Renal cortex interstitium (tissue), 11 donors: Measurements from ENCODE around the gene TSPEAR. TPM values are rescaled to one million over a fixed set of nuclear protein-coding genes. Genes with fewer than 3 reads are reported as not detected.

Experiments used
- DNase-seq, 11 donors: peaks; one replicate each; pipeline ENCODE4 v3.0.0-alpha.2; 2013; ENCODE audit warnings: low read depth in 9 of 11, low spot score in 4 of 11; ENCODE audit errors: extremely low read depth in 1 of 11
- polyA plus RNA-seq, 3 donors: library from polyadenylated mRNA; unstranded; fragments of 120-200 nt; gene quantifications; one replicate each; pipeline ENCODE4 v1.2.1, GENCODE V29; 2013; ENCODE audit not compliant: insufficient read length in 3 of 3

TSPEAR gene
- polyA plus RNA-seq, 3 donors = 0.82 to 1.5 (median 0.89) TPM

DNA sequence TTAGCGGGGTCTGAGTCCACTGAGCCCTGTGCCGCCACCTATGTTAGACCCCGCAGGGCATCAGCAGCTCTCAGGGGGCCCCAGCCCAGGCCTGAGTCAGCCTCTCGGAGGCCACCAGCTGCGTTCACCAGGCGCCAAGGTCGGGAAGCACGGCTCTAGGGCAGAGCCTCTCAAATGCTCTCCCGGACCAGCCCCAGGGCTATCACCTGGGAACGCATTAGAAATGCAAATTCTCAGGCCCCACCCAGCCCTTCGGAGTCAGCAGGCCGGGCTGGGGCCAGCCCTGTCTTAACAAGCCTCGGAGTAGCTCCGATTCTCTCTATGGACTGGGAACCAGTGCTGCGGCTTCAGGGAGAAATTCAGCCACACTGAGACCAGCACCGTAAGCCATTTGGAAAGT is 37.2 kb upstream of the TSPEAR start:
- DNase-seq = no peak

DNA sequence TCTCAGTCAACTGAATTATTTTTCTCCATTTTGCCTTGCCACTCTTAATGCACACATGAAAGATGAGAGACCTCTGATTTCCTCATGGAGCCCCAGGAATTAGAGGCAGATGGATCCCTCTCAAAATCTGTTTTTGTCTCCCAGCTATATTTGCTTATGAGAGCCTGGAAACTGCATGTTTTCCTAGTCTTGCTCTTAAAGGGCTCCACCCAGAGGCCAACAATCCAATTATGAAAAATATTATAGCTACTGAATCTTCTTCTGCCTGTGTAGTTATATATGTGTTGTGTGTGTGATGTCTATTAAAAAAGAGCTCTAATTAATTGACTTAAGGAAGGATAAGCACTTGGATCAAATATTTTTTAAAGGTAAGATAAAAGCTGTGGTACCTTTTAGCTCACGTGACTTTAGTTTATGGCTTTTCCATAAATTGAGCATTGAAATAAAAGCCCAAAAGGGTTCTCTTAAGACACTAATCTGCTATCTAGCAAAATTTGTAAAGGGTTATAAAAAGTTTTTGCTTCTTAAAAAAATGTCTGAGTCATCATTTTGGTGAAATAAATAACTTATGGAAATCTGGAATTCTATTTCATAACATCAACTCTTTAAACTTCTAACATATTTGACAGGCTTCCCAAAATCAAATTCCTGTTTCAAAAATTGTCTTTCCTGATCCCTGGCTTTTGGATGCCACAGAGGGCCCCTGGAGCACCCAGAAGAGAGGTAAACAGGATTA is 31.2 kb upstream of the TSPEAR start:
- DNase-seq = no peak

DNA sequence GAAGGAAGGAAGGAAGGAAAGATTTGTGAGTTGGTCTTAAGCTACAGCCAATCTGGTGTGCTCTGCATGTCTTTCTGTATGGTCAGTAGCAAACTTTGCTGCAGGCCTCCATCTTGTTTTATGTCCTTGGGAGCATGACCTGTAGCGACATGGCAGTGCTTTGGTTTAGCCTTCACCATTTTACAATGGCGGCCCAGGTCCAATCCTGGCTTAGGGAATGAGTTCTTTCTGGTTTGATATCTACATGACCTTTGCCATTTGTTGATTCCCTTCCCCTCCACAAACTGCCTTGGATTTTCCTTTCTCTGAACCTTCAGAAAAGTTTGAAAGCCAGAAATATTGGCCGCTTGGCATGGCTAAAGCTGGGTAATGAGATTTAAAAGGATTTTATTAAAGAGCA is 30.5 kb upstream of the TSPEAR start:
- DNase-seq = no peak

DNA sequence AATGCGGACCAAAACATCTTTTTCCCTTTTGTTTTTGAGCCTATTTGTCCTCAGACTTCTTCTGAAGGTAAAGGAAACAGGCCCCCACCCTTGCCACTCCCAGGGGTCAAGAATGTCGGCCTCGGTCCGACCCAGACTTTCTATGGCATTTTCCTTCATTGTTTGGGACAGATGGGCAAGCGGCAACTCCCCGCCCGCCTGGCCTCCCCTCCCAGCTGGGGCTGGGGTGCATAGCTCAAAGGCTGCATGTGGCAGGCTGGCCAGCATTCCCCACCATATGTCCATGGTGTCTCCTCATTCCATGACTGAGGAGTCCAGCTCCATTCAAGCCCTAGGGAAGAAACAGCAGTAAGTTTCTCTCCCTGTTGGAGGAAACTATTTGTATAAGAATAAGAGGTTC is 29.4 kb upstream of the TSPEAR start:
- no peak for DNase-seq

DNA sequence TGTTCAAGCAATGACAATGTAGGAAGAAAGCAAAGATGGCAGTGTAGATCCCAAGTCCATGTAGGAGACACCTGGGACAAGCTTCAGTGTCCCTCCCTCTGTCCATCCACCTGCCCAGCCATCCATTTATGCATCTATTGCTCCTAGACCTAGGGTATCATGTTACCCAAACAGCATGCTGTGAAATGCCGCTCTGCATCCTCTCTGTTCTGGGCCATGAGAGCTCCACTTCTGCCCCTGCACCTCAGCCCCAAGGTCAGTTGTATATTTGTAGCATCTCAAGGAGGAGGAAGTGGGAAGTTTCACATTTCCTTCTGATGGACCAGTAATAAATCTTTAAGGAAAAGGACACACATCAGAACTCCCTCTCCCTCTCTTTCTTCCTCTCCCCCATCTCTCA is 27.9 kb upstream of the TSPEAR start:
- no peak for DNase-seq

DNA sequence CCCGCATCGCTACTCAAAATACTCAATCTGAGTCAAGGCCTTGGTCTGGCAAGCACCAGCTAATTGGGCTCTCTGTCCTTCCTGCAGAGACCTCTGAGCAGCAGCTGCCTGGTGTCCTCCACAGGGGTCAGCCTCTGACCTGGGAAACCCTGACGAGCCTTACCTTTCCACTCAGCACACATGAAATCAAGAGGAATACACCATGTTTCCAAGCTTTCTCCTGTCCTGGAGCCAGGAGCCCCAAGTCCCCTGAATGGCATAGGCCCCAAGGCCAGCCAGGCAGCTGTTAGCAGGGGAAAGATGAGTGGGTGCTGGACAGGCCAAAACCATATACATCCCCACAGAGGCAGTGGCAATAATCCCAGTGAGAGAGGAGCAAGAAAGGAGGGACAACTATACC is 27.2 kb upstream of the TSPEAR start:
- no peak for DNase-seq

DNA sequence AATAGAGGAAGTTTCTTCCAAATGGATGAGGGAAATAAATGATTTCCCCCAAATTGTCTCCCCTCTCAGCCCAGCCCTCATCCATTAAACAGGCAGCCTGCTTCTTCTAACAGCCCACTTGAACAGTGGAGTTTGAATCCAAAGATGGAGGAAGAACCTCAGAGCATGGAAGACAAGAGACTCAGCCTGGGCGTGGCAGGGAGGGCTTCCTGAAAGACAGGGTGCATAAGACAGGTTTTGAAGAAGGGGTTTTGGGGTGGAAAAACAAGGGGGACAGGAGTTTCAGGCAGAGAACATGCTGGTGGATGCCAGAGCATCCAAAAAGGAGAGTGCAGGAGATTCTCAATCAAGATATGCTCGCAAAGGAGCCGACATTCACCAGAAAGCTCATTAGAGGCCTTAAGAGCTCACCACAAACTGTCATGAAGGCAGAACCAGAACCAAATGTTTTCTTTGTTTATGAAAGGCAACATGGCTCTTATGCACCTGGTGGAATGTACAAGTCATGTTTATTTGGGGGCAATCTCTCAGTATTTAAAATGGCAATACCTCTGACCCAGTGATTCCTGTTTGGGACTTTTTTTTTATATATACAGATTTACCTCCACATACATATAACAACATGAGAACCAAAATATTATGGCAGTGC is 26.5 kb upstream of the TSPEAR start:
- no peak for DNase-seq

DNA sequence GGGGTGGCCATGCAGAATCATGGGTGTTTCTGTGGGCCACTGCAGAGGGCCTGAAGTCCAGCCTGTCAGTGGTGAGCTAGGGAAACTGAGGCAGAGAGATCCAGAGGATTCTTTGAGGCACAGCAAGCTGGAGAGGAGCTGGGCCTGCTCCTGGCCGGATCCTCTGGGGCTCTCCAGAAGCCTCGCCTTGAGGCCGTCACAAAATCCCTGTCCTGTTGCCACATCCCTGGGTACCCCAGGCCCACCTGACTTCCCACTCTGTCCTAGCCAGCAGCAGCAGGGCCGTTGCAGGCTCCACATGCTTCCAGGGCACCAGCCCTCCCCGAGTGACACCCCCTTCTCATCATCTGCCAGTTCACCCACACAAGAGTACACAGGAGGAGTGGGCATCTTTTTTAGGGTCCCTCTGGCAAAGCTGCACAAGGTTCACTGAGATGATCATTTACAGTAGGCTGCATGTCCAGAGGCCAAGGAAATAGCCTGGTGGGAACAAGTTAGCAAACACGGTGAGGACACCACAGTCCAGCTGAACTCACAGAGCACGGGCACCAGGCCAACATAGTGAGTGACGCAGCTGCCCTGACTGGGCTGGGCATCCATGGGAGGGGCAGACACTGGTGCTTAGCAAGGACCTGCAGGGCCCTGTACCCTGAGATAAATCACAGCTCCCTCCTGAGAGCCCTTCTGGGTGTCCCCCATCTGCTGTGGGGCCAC is 25.1 kb upstream of the TSPEAR start:
- no peak for DNase-seq

DNA sequence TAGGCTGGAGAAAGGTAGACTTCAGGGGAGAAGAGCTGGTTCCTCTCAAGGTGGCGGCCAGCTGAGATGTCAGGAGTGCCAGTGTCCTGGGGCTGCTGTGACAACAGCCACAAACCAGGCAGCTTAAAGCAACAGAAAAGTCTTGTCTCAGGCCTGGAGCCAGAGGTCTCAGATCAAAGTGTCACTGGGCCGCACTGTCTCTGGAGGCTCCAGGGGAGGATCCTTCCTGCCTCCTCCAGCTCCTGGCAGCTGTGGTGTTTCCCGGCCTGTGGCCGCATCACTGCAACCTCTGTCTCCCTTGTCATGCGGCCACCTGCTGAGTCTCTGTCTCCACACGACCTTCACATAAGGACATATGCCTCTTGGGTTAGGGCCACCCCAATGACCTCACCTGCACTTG is 24.4 kb upstream of the TSPEAR start:
- no peak for DNase-seq

DNA sequence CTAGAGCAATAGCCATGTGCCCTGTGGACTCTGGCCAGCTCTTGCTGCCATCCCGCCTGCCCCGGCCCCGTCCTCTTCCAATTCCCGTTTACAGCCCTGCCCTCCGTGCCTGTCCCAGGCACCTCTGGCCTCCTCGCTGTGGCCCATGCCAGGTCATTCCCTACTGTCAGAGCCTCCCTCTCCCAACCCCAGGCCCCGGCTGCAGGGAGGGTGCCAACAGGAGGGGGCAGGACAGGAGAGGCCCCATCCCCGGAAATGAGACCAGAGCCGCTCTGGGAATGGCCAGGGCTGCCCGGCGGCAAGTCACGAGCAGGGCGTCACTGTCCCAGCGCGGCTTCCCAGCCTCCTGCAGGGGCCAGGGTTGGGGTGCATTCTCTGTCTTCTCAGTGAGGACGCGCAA is 23.5 kb upstream of the TSPEAR start:
- DNase-seq = no peak

DNA sequence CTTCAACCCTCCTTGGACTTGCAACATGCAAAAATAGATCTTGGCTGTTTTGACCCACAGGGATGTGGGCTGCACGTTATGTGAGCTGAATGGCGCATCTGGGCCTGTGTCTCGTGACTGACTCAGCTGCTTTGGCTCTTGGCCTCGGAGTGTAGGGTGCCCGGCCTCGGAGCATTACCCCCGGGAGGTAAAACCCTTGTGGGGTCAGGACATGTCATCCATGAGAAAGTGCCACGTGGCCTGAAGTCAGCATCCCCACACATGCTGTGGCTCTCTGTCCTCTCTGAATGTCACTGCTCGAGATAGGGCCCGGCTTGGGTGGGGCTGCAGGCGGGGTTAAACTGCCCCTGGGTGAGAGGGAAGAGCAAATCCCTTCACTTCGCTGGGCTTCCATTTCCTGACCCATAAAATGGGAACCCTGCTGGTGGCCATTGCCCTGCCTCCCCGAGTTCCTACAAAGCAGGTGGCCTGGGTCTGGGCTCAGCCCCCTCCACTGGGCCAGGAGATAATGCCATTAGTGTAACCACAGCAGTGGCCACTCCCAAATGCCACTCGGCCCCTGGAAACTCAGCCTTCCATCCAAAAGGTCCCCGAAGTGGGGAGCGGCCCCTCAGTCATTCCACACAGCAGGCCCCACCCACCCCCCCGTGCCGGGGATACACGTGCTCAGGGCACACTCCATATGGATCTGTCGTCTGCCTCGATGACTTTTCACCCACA is 22.8 kb upstream of the TSPEAR start:
- DNase-seq = no peak

DNA sequence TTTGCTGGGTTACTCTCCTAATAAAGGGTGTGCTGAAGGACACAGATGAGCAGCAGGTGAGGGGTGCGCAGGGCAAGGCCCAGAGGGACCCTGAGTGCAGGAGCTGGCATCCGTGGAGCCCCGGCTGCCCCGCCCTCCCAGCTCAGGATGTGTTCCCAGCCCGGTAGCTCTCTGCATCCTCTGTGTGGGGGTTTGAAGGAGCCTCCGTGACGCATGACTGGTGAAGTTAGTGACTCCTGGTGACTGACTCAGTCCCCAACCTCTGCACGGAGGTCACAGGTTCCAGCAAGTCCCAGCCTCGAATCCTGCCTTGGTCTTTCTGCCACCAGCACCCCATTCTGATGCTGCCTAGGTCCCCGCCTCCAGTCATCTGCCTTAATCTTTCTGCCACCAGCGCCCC is 21.6 kb upstream of the TSPEAR start:
- no peak for DNase-seq

DNA sequence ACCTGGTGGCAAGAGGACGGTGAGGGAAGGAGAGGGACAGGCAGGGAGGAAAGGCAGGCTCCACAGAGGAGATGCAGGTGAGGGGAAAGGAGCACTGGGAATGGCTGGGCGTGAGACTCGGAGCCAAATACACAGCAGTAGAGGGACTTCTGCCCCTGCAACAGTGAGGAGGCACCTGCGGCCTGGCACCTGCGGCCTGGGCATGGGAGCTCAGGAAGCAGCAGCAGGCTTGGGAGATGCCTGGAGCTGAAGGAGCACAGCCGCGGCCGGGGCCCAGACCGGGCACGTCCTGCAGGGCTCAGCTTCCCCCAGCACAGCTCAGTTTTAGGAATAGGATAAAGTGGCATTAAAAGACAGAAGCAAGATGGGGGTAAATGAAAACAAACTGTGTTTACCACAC is 20.9 kb upstream of the TSPEAR start:
- DNase-seq = no peak

DNA sequence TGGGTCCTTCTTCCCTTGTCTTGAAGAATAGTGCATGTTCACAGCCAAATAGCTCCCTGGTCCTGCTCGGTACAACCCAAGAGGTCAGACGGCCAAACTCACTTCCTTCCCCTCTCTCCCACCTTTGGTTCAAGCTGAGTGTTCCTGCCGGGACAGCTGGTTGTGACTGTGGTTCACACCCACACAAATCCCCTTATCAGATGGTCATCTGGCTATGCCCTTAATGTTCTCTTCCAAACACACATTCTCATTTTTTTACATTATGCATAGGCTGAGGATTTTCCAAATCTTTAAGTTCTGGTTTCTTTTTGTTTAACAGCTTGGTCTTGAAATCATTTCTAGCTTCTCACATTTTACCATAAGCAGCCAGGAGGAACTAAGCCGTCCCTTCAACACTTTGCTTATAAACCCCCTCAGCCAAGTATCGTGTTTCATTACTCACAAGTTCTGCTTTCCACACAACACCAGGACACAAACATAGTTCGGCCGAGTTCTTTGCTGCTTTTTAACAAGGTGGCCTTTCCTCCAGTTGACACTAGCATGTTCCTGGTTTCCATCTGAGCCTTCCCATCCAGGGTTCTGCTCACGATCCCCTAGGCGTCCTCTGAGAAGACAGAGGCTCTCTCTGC is 19.7 kb upstream of the TSPEAR start:
- no peak for DNase-seq

DNA sequence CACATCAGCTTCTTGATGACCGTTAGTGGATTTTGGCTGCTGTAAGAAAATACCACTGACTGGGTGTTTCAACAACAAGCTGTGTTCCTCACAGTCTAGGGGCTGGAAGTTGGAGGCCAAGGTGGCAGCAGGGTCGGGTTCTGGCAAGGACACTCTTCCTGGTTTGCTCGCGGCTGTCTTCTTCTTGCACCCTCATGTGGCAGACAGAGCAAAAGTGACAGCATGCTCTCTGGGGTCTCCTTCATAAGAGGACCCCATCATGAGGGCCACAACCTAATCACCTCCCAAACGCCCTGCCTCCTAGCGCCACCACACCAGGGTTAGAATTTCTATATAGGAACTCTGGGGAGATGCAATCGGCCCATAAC is 18.6 kb upstream of the TSPEAR start:
- no peak for DNase-seq

DNA sequence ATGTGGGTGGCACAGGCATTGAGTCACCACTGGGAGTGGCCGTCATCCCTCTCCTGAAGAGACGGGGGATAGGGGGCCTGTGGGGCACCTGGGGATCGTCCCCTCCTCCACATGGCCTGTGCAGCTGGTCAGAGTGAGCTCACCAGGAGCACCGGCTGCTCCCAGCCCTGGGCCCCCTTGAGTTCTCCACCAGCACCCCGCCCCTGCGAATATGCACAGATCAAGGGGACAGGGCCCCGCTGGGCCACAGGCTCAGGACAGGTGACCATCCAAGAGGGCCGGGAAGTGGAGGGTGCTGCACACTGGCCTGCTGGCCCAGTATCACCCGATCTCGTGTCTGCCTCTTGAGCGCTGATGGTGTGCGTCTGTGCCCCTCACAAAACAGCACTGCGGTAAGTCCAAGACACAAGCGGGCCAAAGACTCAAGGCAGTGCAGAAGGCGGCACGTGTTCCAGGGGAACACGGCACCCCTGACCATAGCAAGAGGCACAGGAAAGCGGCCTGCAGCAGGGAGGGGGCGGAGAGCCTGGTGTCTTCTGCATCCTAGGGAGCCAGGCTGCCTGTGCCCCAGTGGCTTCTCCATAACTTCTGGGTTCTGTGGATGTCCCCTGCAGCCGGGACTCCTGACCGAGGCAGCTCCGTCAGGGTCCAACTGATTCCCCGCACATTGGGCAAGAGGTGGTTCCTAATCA is 18.1 kb upstream of the TSPEAR start:
- no peak for DNase-seq

DNA sequence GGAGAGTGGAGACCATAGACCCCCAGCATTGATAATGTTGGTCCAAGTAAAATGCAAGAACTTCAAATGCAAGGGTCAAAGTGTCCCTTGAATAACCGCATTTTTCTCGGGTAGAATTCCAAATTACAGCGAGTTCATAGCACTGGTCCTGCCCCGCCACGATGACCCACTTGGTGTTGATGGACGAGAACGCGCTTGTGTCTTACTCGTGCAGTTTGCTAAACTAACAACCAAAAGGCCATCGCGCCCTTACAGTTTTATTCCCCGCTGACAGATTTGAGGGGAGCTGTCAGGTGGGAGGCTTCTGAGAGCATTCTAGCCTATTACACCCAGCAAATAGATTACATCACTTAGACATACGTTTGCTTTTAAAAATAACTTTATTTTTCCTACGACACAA is 17.3 kb upstream of the TSPEAR start:
- DNase-seq = no peak

DNA sequence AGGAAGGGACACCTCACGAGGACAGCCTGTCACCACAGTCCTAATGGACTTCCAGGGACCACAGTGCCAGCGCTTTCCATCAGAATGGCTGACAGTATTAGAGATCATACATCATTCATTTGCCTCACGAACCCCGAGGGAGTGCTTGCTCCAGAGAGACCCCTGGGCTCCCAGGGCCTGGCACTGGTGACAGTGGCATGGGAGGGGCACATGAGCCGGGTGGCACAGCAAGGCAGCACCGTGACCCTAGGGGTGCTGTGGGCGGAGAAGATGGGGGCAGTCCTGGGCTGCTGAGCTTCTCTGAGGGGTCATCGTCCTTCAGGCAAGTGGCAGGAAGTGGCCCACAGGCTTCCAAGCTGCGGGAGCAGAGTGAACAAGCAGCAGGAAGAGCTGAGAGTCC is 16.4 kb upstream of the TSPEAR start:
- DNase-seq = no peak

DNA sequence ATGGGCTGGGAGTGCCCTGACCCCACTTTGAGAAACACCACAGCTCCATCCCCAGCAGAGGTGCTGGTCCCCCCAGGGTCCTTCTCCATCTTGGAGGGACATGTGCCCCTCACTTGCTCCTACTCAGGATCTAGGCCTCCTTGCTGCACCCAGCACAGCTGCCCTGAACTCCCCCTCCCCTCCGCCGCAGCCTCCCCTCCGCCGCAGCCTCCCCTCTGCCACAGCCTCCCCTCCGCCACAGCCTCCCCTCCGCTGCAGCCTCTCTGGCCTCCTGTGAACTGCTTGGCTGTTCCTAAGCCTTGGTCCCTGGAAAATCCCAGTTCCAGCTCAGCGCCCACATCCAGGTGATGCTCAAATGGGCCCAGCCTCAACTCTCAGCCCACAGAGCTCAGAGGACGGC is 15.9 kb upstream of the TSPEAR start:
- DNase-seq = no peak
